ENCODE results near the gene TRIP6. TPM values are rescaled to one million over a fixed set of nuclear protein-coding genes. Genes with fewer than 3 reads are reported as not detected.

TRIP6 gene
- total RNA-seq, 2 donors from 2014 or later: 34.9 to 43.6 TPM

GRCh38 chr7:100879685-100880261, 12.6 kb downstream of the TRIP6 start:
- H3K4me1 ChIP-seq: peaks cover 38% of the 10 kb centered on the region
- ATAC-seq: no peak
- no peak for TF ChIP-seq CTCF (IDR thresholded peaks at IDR 0.05)
- no peak for TF ChIP-seq POLR2A (IDR thresholded peaks at IDR 0.05)
- H3K36me3 ChIP-seq (replicated peaks in 1 of 2; ENCODE audit: insufficient read depth in 1 of 2, low read depth in 2 of 2): peaks cover 4 to 23% of the 10 kb centered on the region in 2 donors
- no peak overlapping the region for H3K27ac ChIP-seq
- no peaks in the 10 kb centered on the region for H3K9me3 ChIP-seq
- WGBS, 2 donors: 82 to 84% methylated on average over 11 of the region's 11 CpGs
- H3K4me3 ChIP-seq: no peak overlapping the region
- H3K27me3 ChIP-seq: no peaks in the 10 kb centered on the region
- intact Hi-C loops (cut with DNase I): no loop called here
- DNase-seq: no peak

GRCh38 chr7:100880645-100881044, 13.5 kb downstream of the TRIP6 start:
- intact Hi-C loops (cut with DNase I): no loop called here
- ATAC-seq (no peak), DNase-seq (no peak)
- no peaks in the 10 kb centered on the region for H3K9me3 ChIP-seq
- 89 to 94% methylated on average over 7 of the region's 7 CpGs for WGBS, 2 donors
- peaks cover 4 to 32% of the 10 kb centered on the region in 2 donors for H3K36me3 ChIP-seq (replicated peaks in 1 of 2; ENCODE audit: insufficient read depth in 1 of 2, low read depth in 2 of 2)
- no peak overlapping the region for H3K4me3 ChIP-seq
- no peak for TF ChIP-seq CTCF (IDR thresholded peaks at IDR 0.05)
- TF ChIP-seq POLR2A (IDR thresholded peaks at IDR 0.05): no peak
- peaks cover 36% of the 10 kb centered on the region for H3K4me1 ChIP-seq
- no peaks in the 10 kb centered on the region for H3K27me3 ChIP-seq
- H3K27ac ChIP-seq: no peak overlapping the region

- Histone ChIP-seq H3K27me3 (no peaks in the 10 kb centered on the region), H3K9me3 (no peaks in the 10 kb centered on the region), H3K4me3 (no peak overlapping the region), H3K27ac (no peak overlapping the region), H3K36me3 (replicated peaks in 1 of 2; ENCODE audit: insufficient read depth in 1 of 2, low read depth in 2 of 2) (peaks cover 5 to 37% of the 10 kb centered on the region in 2 donors), H3K4me1 (peaks cover 31% of the 10 kb centered on the region)
- 91 to 97% methylated on average over 18 to 20 of the region's 20 CpGs for WGBS, 2 donors
- ATAC-seq (no peak), DNase-seq (no peak)
- intact Hi-C loops (cut with DNase I): no loop called here
- no peak for TF ChIP-seq CTCF (IDR thresholded peaks at IDR 0.05)
- TF ChIP-seq POLR2A (IDR thresholded peaks at IDR 0.05): no peak
Observed at GRCh38 chr7:100881136-100881535, 13.9 kb downstream of the TRIP6 start.

GRCh38 chr7:100882201-100882600, 15.0 kb downstream of the TRIP6 start:
- 94% methylated on average over 8 to 9 of the region's 9 CpGs for WGBS, 2 donors
- Histone ChIP-seq H3K4me1 (peaks cover 20% of the 10 kb centered on the region), H3K4me3 (no peak overlapping the region), H3K27me3 (no peaks in the 10 kb centered on the region), H3K9me3 (no peaks in the 10 kb centered on the region), H3K27ac (no peak overlapping the region), H3K36me3 (replicated peaks in 1 of 2; ENCODE audit: insufficient read depth in 1 of 2, low read depth in 2 of 2) (peaks cover 11 to 41% of the 10 kb centered on the region in 2 donors)
- TF ChIP-seq CTCF (IDR thresholded peaks at IDR 0.05): no peak
- no peak for TF ChIP-seq POLR2A (IDR thresholded peaks at IDR 0.05)
- intact Hi-C loops (cut with DNase I): no loop called here
- ATAC-seq (no peak), DNase-seq (no peak)
